HCT116 (cell line): ENCODE results near the gene THRA. TPM values are rescaled to one million over a fixed set of nuclear protein-coding genes. Genes with fewer than 3 reads are reported as not detected.

Experiments used
- ATAC-seq: fragments of 200-7000 bp; cut with Tn5 transposase; 2 replicates; pipeline ENCODE4 v1.9.1; 2020; ENCODE audit warnings: mild to moderate bottlenecking, moderate library complexity
- BruUV-seq: library from RNA; stranded (reverse); fragments of 400-500 nt; replicated peaks from 2 replicates; lab custom pipeline; 2021; lab: Mats Ljungman, UMichigan
- CTCF ChIA-PET: fragments of 300-600 bp; sonication (Branson Sonifier 250); formaldehyde crosslinking; loops from one replicate; lab custom pipeline; 2021; ENCODE audit warnings: antibody characterized with exemption; lab: Charles Lee
- POLR2A ChIA-PET: fragments of 300-600, 350-600 bp; sonication (Branson Sonifier 250); formaldehyde crosslinking; loops from one replicate; lab custom pipeline; 2021; ENCODE audit warnings: antibody characterized with exemption; lab: Charles Lee
- RAD21 ChIA-PET, 2 experiments: fragments of 300-600 bp; sonication (Branson Sonifier 250); formaldehyde crosslinking; loops; one replicate each; lab custom pipeline; 2023; ENCODE audit warnings: low total read pairs in 2 of 2; ENCODE audit not compliant: uncharacterized antibody in 2 of 2, unreplicated experiment in 2 of 2, low non-redundant PET in 1 of 2; lab: Charles Lee
- DNase-seq: peaks from one replicate; pipeline ENCODE4 v3.0.0-alpha.2; 2010; ENCODE audit warnings: low read depth, low spot score
- H2AFZ ChIP-seq: fragments of 200-600 bp; shearing (Covaris generic), sonication (generic); 2 replicates; pipeline ENCODE4 v1.6.1; 2017; ENCODE audit warnings: low read depth, mixed run types, mixed read lengths, antibody characterized with exemption, low read length; ENCODE audit not compliant: poor library complexity, severe bottlenecking
- H3K27ac ChIP-seq: 2 replicates; pipeline ENCODE4 v1.5.1; 2012; ENCODE audit warnings: low read depth, low read length
- H3K27me3 ChIP-seq: fragments of 200-600 bp; sonication (generic); 2 replicates; pipeline ENCODE4 v1.6.1; 2016; ENCODE audit warnings: mixed run types, low read length, mixed read lengths; ENCODE audit not compliant: insufficient read depth
- H3K36me3 ChIP-seq, 2 experiments: fragments of 200-500 bp in 1 of 2; fragments of 200-600 bp in 1 of 2; sonication (Bioruptor generic) in 1 of 2; sonication (generic) in 1 of 2; 2 replicates each; pipeline versions ENCODE4 v1.5.1 to v1.6.1; 2014 to 2016; ENCODE audit warnings: low read length in 2 of 2, inconsistent platforms in 1 of 2, mixed read lengths in 1 of 2, mixed run types in 1 of 2; ENCODE audit not compliant: insufficient read depth in 2 of 2, control insufficient read depth in 1 of 2
- H3K4me1 ChIP-seq, 2 experiments: fragments of 200-600 bp in 1 of 2; sonication (generic) in 1 of 2; 2 replicates each; pipeline versions ENCODE4 v1.5.1 to v1.6.1; 2012 to 2017; ENCODE audit warnings: low read length in 2 of 2, inconsistent platforms in 1 of 2, mild to moderate bottlenecking in 1 of 2, mixed read lengths in 1 of 2, mixed run types in 1 of 2, moderate library complexity in 1 of 2; ENCODE audit not compliant: insufficient read depth in 2 of 2, control insufficient read depth in 1 of 2
- H3K4me2 ChIP-seq: fragments of 200-600 bp; sonication (generic); 2 replicates; pipeline ENCODE4 v1.6.1; 2017; ENCODE audit warnings: mixed run types, low read length, mixed read lengths
- H3K4me3 ChIP-seq, 2 experiments: fragments of 200-600 bp in 1 of 2; sonication (generic) in 1 of 2; replicated peaks in 1 of 2; 2 replicates each; pipeline ENCODE4 v1.5.1; 2011 to 2016; ENCODE audit warnings: low read length in 2 of 2, control low read depth in 1 of 2, low read depth in 1 of 2, mild to moderate bottlenecking in 1 of 2, mixed read lengths in 1 of 2, mixed run types in 1 of 2
- H3K79me2 ChIP-seq: fragments of 200-600 bp; sonication (generic); 2 replicates; pipeline ENCODE4 v1.6.1; 2017; ENCODE audit warnings: mild to moderate bottlenecking, mixed run types, low read length, moderate library complexity, mixed read lengths; ENCODE audit not compliant: insufficient read depth
- H3K9ac ChIP-seq: fragments of 200-600 bp; sonication (generic); 2 replicates; pipeline ENCODE4 v1.6.1; 2016; ENCODE audit warnings: low read length, mixed read lengths
- H3K9me2 ChIP-seq: fragments of 200-600 bp; sonication (generic), shearing (Covaris generic); 2 replicates; pipeline ENCODE4 v1.6.1; 2017; ENCODE audit warnings: mixed run types, mild to moderate bottlenecking, moderate library complexity; ENCODE audit not compliant: insufficient read depth
- H3K9me3 ChIP-seq, 2 experiments: fragments of 200-500 bp in 1 of 2; fragments of 200-600 bp in 1 of 2; sonication (Bioruptor generic) in 1 of 2; sonication (generic) in 1 of 2; 2 replicates each; pipeline ENCODE4 v1.6.1; 2014 to 2017; ENCODE audit warnings: low read length in 2 of 2, mixed read lengths in 2 of 2, inconsistent platforms in 1 of 2, low read depth in 1 of 2, mild to moderate bottlenecking in 1 of 2, mixed run types in 1 of 2, moderate library complexity in 1 of 2; ENCODE audit not compliant: control insufficient read depth in 1 of 2, insufficient read depth in 1 of 2
- H4K20me1 ChIP-seq: fragments of 200-600 bp; sonication (generic), shearing (Covaris generic); 2 replicates; pipeline ENCODE4 v1.6.1; 2017; ENCODE audit warnings: mixed run types, mild to moderate bottlenecking, moderate library complexity; ENCODE audit not compliant: insufficient read depth
- CBX3 ChIP-seq: IDR thresholded peaks from 2 replicates; pipeline ENCODE4 v1.6.1; 2012; ENCODE audit warnings: low read depth
- CEBPB ChIP-seq: IDR thresholded peaks from 2 replicates; pipeline ENCODE4 v1.6.1; 2012; ENCODE audit warnings: low read depth
- EZH2 ChIP-seq: fragments of 200-600 bp; sonication (generic); IDR thresholded peaks from 2 replicates; pipeline ENCODE4 v1.6.1; 2017; ENCODE audit warnings: antibody characterized with exemption, mixed run types
- FOSL1 ChIP-seq: IDR thresholded peaks from 2 replicates; pipeline ENCODE4 v1.6.1; 2012; ENCODE audit warnings: low read depth
- JUND ChIP-seq: IDR thresholded peaks from 2 replicates; pipeline ENCODE4 v1.6.1; 2012
- POLR2AphosphoS5 ChIP-seq: IDR thresholded peaks from 2 replicates; pipeline ENCODE4 v1.6.1; 2011; ENCODE audit warnings: mild to moderate bottlenecking, low read depth, low read length, moderate library complexity
- RAD21 ChIP-seq: IDR thresholded peaks from 2 replicates; pipeline ENCODE4 v1.6.1; 2012; ENCODE audit warnings: low read depth, mild to moderate bottlenecking
- SIN3A ChIP-seq: IDR thresholded peaks from 2 replicates; pipeline ENCODE4 v1.6.1; 2012; ENCODE audit warnings: low read depth
- SRF ChIP-seq: IDR thresholded peaks from 2 replicates; pipeline ENCODE4 v1.6.1; 2012; ENCODE audit warnings: low read depth
- TCF7L2 ChIP-seq: IDR thresholded peaks from 2 replicates; pipeline ENCODE4 v1.7.0; 2011; ENCODE audit warnings: borderline replicate concordance, inconsistent platforms; ENCODE audit not compliant: insufficient read depth, insufficient read length; ENCODE audit errors: extremely low read depth
- YY1 ChIP-seq: IDR thresholded peaks from 2 replicates; pipeline ENCODE4 v1.6.1; 2011; ENCODE audit warnings: low read length, low read depth, moderate library complexity, mild to moderate bottlenecking; ENCODE audit not compliant: insufficient replicate concordance; ENCODE audit errors: extremely low read depth
- ZFX ChIP-seq: fragments of 450-650 bp; IDR thresholded peaks from 2 replicates; pipeline ENCODE4 v1.6.1; 2017
- intact Hi-C: fragments of 100-400 bp; cut with micrococcal nuclease; formaldehyde crosslinking; loops from 2 replicates; pipeline ENCODE4 v1.10.0; 2022
- total RNA-seq: library from RNA; stranded (reverse); gene quantifications from one replicate; pipeline ENCODE4 v1.2.1, GENCODE V29; 2021; ENCODE audit not compliant: unreplicated experiment
- TF ChIP-seq, protein P1 (sequence below): IDR thresholded peaks from 2 replicates; pipeline ENCODE4 v1.6.1; 2012
- TF ChIP-seq, protein P2 (sequence below): IDR thresholded peaks from 2 replicates; pipeline ENCODE4 v1.6.1; 2012; ENCODE audit warnings: low read depth
- TF ChIP-seq, protein P3 (sequence below): IDR thresholded peaks from 2 replicates; pipeline ENCODE4 v1.6.1; 2011; ENCODE audit warnings: mild to moderate bottlenecking, low read length, moderate library complexity; ENCODE audit not compliant: insufficient replicate concordance; ENCODE audit errors: extremely low read depth

The THRA gene
- total RNA-seq, 1 experiment from 2014 or later = 23.3 TPM

DNA sequence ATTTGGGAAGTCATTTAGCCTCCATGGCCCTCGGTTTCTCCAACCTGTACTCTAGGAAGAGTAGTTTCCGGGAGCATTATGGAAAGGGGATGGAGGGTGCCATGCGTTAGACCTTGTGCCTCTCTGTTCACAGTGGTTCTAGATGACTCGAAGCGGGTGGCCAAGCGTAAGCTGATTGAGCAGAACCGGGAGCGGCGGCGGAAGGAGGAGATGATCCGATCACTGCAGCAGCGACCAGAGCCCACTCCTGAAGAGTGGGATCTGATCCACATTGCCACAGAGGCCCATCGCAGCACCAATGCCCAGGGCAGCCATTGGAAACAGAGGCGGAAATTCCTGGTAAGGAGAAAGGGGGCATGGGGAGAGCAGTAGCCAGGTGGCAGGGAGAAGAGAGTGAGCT is 21.7 kb downstream of the THRA start:
- peaks cover 9 to 10% of the 10 kb centered on the region in 2 experiments; a peak in 3 of 4 replicates for H3K36me3 ChIP-seq
- no peaks in the 10 kb centered on the region for H3K27me3 ChIP-seq
- no peak overlapping the region for H2AFZ ChIP-seq
- POLR2A ChIA-PET = no interaction called here
- TF ChIP-seq SRF (no peak), POLR2AphosphoS5 (no peak), ZFX (no peak), SIN3A (no peak), EZH2 (no peak), FOSL1 (no peak), YY1 (no peak), TCF7L2 (no peak), JUND (no peak), CBX3 (no peak), CEBPB (no peak), RAD21 (no peak)
- TF ChIP-seq, protein P1, sequence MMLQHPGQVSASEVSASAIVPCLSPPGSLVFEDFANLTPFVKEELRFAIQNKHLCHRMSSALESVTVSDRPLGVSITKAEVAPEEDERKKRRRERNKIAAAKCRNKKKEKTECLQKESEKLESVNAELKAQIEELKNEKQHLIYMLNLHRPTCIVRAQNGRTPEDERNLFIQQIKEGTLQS = no peak
- TF ChIP-seq, protein P2, sequence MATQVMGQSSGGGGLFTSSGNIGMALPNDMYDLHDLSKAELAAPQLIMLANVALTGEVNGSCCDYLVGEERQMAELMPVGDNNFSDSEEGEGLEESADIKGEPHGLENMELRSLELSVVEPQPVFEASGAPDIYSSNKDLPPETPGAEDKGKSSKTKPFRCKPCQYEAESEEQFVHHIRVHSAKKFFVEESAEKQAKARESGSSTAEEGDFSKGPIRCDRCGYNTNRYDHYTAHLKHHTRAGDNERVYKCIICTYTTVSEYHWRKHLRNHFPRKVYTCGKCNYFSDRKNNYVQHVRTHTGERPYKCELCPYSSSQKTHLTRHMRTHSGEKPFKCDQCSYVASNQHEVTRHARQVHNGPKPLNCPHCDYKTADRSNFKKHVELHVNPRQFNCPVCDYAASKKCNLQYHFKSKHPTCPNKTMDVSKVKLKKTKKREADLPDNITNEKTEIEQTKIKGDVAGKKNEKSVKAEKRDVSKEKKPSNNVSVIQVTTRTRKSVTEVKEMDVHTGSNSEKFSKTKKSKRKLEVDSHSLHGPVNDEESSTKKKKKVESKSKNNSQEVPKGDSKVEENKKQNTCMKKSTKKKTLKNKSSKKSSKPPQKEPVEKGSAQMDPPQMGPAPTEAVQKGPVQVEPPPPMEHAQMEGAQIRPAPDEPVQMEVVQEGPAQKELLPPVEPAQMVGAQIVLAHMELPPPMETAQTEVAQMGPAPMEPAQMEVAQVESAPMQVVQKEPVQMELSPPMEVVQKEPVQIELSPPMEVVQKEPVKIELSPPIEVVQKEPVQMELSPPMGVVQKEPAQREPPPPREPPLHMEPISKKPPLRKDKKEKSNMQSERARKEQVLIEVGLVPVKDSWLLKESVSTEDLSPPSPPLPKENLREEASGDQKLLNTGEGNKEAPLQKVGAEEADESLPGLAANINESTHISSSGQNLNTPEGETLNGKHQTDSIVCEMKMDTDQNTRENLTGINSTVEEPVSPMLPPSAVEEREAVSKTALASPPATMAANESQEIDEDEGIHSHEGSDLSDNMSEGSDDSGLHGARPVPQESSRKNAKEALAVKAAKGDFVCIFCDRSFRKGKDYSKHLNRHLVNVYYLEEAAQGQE = no peak
- TF ChIP-seq, protein P3, sequence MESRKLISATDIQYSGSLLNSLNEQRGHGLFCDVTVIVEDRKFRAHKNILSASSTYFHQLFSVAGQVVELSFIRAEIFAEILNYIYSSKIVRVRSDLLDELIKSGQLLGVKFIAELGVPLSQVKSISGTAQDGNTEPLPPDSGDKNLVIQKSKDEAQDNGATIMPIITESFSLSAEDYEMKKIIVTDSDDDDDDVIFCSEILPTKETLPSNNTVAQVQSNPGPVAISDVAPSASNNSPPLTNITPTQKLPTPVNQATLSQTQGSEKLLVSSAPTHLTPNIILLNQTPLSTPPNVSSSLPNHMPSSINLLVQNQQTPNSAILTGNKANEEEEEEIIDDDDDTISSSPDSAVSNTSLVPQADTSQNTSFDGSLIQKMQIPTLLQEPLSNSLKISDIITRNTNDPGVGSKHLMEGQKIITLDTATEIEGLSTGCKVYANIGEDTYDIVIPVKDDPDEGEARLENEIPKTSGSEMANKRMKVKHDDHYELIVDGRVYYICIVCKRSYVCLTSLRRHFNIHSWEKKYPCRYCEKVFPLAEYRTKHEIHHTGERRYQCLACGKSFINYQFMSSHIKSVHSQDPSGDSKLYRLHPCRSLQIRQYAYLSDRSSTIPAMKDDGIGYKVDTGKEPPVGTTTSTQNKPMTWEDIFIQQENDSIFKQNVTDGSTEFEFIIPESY = no peak
- H3K4me2 ChIP-seq = no peak overlapping the region
- DNase-seq (no peak), ATAC-seq (no peak)
- H3K9me2 ChIP-seq = no peaks in the 10 kb centered on the region
- H3K9ac ChIP-seq = no peak overlapping the region
- H3K9me3 ChIP-seq = no peaks in the 10 kb centered on the region
- H4K20me1 ChIP-seq = no peaks in the 10 kb centered on the region
- CTCF ChIA-PET = interaction anchor here (1.9 kb wide), 1 partner anchor 9 kb away, joined by 7 read pairs; no protein-coding TSS in a partner anchor
- intact Hi-C loops = no loop called here
- no peaks in the 10 kb centered on the region for H3K79me2 ChIP-seq
- no peak overlapping the region for H3K4me3 ChIP-seq
- peaks cover 3 to 20% of the 10 kb centered on the region in 2 experiments; a peak in 3 of 4 replicates for H3K4me1 ChIP-seq
- no peak overlapping the region for H3K27ac ChIP-seq
- no TSS peak for BruUV-seq
- RAD21 ChIA-PET = no interaction called here
